ENCODE measurements around the gene BAHD1. TPM values are rescaled to one million over a fixed set of nuclear protein-coding genes. Genes with fewer than 3 reads are reported as not detected.

The BAHD1 gene
- total RNA-seq, 1 experiment from 2014 or later, result 17.2 TPM

GRCh38 chr15:40414816-40415215 is 25.9 kb upstream of the BAHD1 start:
- DNase-seq, result no peak
- CTCF ChIA-PET, result no interaction called here
- BruUV-seq (replicated peaks), result no TSS peak
- Mint-ChIP-seq H3K9me3 (ENCODE audit: low read depth, unreplicated experiment) (no peaks in the 10 kb centered on the region), H3K27ac (ENCODE audit: unreplicated experiment) (no peak overlapping the region), H3K36me3 (ENCODE audit: insufficient read depth, unreplicated experiment) (peaks cover 31% of the 10 kb centered on the region), H3K27me3 (ENCODE audit: unreplicated experiment) (no peaks in the 10 kb centered on the region), H3K4me3 (ENCODE audit: low read depth, unreplicated experiment) (no peak overlapping the region), H3K4me1 (ENCODE audit: low read depth, unreplicated experiment) (peaks cover 10% of the 10 kb centered on the region)
- intact Hi-C loops (cut with micrococcal nuclease; ENCODE audit: unreplicated experiment), result no loop called here
- TF ChIP-seq, protein P1, sequence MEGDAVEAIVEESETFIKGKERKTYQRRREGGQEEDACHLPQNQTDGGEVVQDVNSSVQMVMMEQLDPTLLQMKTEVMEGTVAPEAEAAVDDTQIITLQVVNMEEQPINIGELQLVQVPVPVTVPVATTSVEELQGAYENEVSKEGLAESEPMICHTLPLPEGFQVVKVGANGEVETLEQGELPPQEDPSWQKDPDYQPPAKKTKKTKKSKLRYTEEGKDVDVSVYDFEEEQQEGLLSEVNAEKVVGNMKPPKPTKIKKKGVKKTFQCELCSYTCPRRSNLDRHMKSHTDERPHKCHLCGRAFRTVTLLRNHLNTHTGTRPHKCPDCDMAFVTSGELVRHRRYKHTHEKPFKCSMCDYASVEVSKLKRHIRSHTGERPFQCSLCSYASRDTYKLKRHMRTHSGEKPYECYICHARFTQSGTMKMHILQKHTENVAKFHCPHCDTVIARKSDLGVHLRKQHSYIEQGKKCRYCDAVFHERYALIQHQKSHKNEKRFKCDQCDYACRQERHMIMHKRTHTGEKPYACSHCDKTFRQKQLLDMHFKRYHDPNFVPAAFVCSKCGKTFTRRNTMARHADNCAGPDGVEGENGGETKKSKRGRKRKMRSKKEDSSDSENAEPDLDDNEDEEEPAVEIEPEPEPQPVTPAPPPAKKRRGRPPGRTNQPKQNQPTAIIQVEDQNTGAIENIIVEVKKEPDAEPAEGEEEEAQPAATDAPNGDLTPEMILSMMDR (IDR thresholded peaks at IDR 0.05; ENCODE audit: unreplicated experiment), result no peak

DNA sequence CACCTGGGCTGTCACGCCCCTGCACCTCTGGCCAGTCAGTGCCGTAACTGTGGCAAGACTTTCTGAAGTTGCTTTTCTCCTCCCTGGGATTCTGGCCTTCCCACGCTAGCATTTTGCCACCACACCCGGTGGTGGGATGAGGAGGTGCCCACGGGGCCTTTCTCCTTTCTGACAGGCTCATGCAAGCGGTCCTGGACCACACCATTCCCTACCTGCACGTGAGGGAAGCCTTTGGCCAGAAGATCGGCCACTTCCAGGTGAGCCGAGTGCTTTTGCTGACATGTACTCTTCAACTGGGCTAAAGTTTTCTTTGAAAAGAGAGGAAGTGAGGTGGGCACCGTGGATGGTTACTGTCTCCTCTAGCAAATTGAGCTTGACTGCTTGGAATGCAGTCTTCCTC is 25.5 kb upstream of the BAHD1 start:
- CTCF ChIA-PET, result no interaction called here
- TF ChIP-seq, protein P1 (IDR thresholded peaks at IDR 0.05; ENCODE audit: unreplicated experiment), result no peak
- intact Hi-C loops (cut with micrococcal nuclease; ENCODE audit: unreplicated experiment), result no loop called here
- H3K4me1 Mint-ChIP-seq (ENCODE audit: low read depth, unreplicated experiment), result peaks cover 10% of the 10 kb centered on the region
- no peak overlapping the region for H3K4me3 Mint-ChIP-seq (ENCODE audit: low read depth, unreplicated experiment)
- peaks cover 31% of the 10 kb centered on the region for H3K36me3 Mint-ChIP-seq (ENCODE audit: insufficient read depth, unreplicated experiment)
- no peaks in the 10 kb centered on the region for H3K27me3 Mint-ChIP-seq (ENCODE audit: unreplicated experiment)
- no peak overlapping the region for H3K27ac Mint-ChIP-seq (ENCODE audit: unreplicated experiment)
- no TSS peak for BruUV-seq (replicated peaks)
- no peak for DNase-seq
- no peaks in the 10 kb centered on the region for H3K9me3 Mint-ChIP-seq (ENCODE audit: low read depth, unreplicated experiment)

GRCh38 chr15:40416056-40416455 is 24.7 kb upstream of the BAHD1 start:
- intact Hi-C loops (cut with micrococcal nuclease; ENCODE audit: unreplicated experiment), result no loop called here
- no peak for DNase-seq
- H3K27ac Mint-ChIP-seq (ENCODE audit: unreplicated experiment), result no peak overlapping the region
- BruUV-seq (replicated peaks), result no TSS peak
- TF ChIP-seq, protein P1 (IDR thresholded peaks at IDR 0.05; ENCODE audit: unreplicated experiment), result no peak
- no peak overlapping the region for H3K4me3 Mint-ChIP-seq (ENCODE audit: low read depth, unreplicated experiment)
- H3K36me3 Mint-ChIP-seq (ENCODE audit: insufficient read depth, unreplicated experiment), result peaks cover 24% of the 10 kb centered on the region
- peaks cover 17% of the 10 kb centered on the region for H3K4me1 Mint-ChIP-seq (ENCODE audit: low read depth, unreplicated experiment)
- H3K9me3 Mint-ChIP-seq (ENCODE audit: low read depth, unreplicated experiment), result no peaks in the 10 kb centered on the region
- no peaks in the 10 kb centered on the region for H3K27me3 Mint-ChIP-seq (ENCODE audit: unreplicated experiment)
- CTCF ChIA-PET, result no interaction called here

GRCh38 chr15:40418126-40418525 is 22.6 kb upstream of the BAHD1 start:
- TF ChIP-seq, protein P1 (IDR thresholded peaks at IDR 0.05; ENCODE audit: unreplicated experiment), result no peak
- BruUV-seq (replicated peaks), result no TSS peak
- no peak for DNase-seq
- intact Hi-C loops (cut with micrococcal nuclease; ENCODE audit: unreplicated experiment), result no loop called here
- H3K36me3 Mint-ChIP-seq (ENCODE audit: insufficient read depth, unreplicated experiment), result peaks cover 15% of the 10 kb centered on the region
- peaks cover 10% of the 10 kb centered on the region for H3K4me1 Mint-ChIP-seq (ENCODE audit: low read depth, unreplicated experiment)
- no peaks in the 10 kb centered on the region for H3K27me3 Mint-ChIP-seq (ENCODE audit: unreplicated experiment)
- H3K9me3 Mint-ChIP-seq (ENCODE audit: low read depth, unreplicated experiment), result no peaks in the 10 kb centered on the region
- no peak overlapping the region for H3K4me3 Mint-ChIP-seq (ENCODE audit: low read depth, unreplicated experiment)
- CTCF ChIA-PET, result no interaction called here
- H3K27ac Mint-ChIP-seq (ENCODE audit: unreplicated experiment), result no peak overlapping the region
